ENCODE measurements around the gene NUMB.

NUMB gene

GRCh38 chr14:73261075-73261474 lies 197.3 kb downstream of the NUMB start:
- DNase-seq (ENCODE audit: low read depth in 2 of 2), result no peak

GRCh38 chr14:73260574-73260973 lies 197.8 kb downstream of the NUMB start:
- DNase-seq (ENCODE audit: low read depth in 2 of 2), result no peak

- no peak for DNase-seq (ENCODE audit: low read depth in 2 of 2)
These were observed 198.5 kb downstream of the NUMB start for GRCh38 chr14:73259837-73260236.

- no peak for DNase-seq (ENCODE audit: low read depth in 2 of 2)
These were observed 199.3 kb downstream of the NUMB start for GRCh38 chr14:73258845-73259611.

- no peak for DNase-seq (ENCODE audit: low read depth in 2 of 2)
These were observed 200.3 kb downstream of the NUMB start for GRCh38 chr14:73258076-73258475.

GRCh38 chr14:73255693-73256225 lies 202.6 kb downstream of the NUMB start:
- no peak for DNase-seq (ENCODE audit: low read depth in 2 of 2)

- DNase-seq (ENCODE audit: low read depth in 2 of 2), result no peak
These were observed 203.3 kb downstream of the NUMB start for GRCh38 chr14:73255005-73255400.

GRCh38 chr14:73254247-73255004 lies 203.9 kb downstream of the NUMB start:
- DNase-seq (ENCODE audit: low read depth in 2 of 2), result no peak

GRCh38 chr14:73253721-73254120 lies 204.6 kb downstream of the NUMB start:
- DNase-seq (ENCODE audit: low read depth in 2 of 2), result no peak

GRCh38 chr14:73253323-73253610 lies 205.1 kb downstream of the NUMB start:
- DNase-seq (ENCODE audit: low read depth in 2 of 2), result no peak

- DNase-seq (ENCODE audit: low read depth in 2 of 2), result no peak
These were observed 205.6 kb downstream of the NUMB start for GRCh38 chr14:73252491-73253322.

- DNase-seq (ENCODE audit: low read depth in 2 of 2), result no peak
These were observed 206.7 kb downstream of the NUMB start for GRCh38 chr14:73251516-73252215.

- DNase-seq (ENCODE audit: low read depth in 2 of 2), result no peak
These were observed 207.4 kb downstream of the NUMB start for GRCh38 chr14:73250781-73251500.

GRCh38 chr14:73250317-73250713 lies 208.0 kb downstream of the NUMB start:
- DNase-seq (ENCODE audit: low read depth in 2 of 2), result no peak

GRCh38 chr14:73249564-73250316 lies 208.6 kb downstream of the NUMB start:
- no peak for DNase-seq (ENCODE audit: low read depth in 2 of 2)

GRCh38 chr14:73249108-73249507 lies 209.2 kb downstream of the NUMB start:
- no peak for DNase-seq (ENCODE audit: low read depth in 2 of 2)

- DNase-seq (ENCODE audit: low read depth in 2 of 2), result no peak
These were observed 210.1 kb downstream of the NUMB start for GRCh38 chr14:73248108-73248868.

GRCh38 chr14:73246387-73247150 lies 211.8 kb downstream of the NUMB start:
- DNase-seq (ENCODE audit: low read depth in 2 of 2), result no peak

Measured in stimulated activated CD8-positive, alpha-beta memory T cell treated with anti-CD3 and anti-CD28 coated beads, Interleukin-15, amount 100 ng/mL, for 4 hours (primary cell).